GM10847 (cell line): ENCODE results near the gene PLS3.

Source experiments
- POLR2A ChIP-seq: IDR thresholded peaks from 2 replicates; pipeline ENCODE4 v1.6.1; 2011; ENCODE audit not compliant: insufficient read length; ENCODE audit errors: extremely low read depth

Gene PLS3

GRCh38 chrX:115560978-115561604 is at the start of gene PLS3:
PLS3 (plus strand) TSS chrX:115561174; CDS start chrX:115610251, 49,077 bp downstream.
- TF ChIP-seq POLR2A, result no peak

- TF ChIP-seq POLR2A, result no peak
These were observed 42.9 kb upstream of the PLS3 start for GRCh38 chrX:115518113-115518512.

- TF ChIP-seq POLR2A, result no peak
These were observed 39.2 kb upstream of the PLS3 start for GRCh38 chrX:115521741-115522140.

- TF ChIP-seq POLR2A, result no peak
These were observed 38.0 kb upstream of the PLS3 start for GRCh38 chrX:115522952-115523351.

GRCh38 chrX:115525486-115525885 is 35.5 kb upstream of the PLS3 start:
- TF ChIP-seq POLR2A, result no peak

- TF ChIP-seq POLR2A, result no peak
These were observed 29.1 kb upstream of the PLS3 start for GRCh38 chrX:115531818-115532403.

GRCh38 chrX:115533485-115533884 is 27.5 kb upstream of the PLS3 start:
- TF ChIP-seq POLR2A, result no peak

GRCh38 chrX:115534383-115534782 is 26.6 kb upstream of the PLS3 start:
- no peak for TF ChIP-seq POLR2A

GRCh38 chrX:115535421-115535820 is 25.6 kb upstream of the PLS3 start:
- TF ChIP-seq POLR2A, result no peak

GRCh38 chrX:115535844-115536243 is 25.1 kb upstream of the PLS3 start:
- TF ChIP-seq POLR2A, result no peak

- TF ChIP-seq POLR2A, result no peak
These were observed 21.1 kb upstream of the PLS3 start for GRCh38 chrX:115539841-115540240.

- TF ChIP-seq POLR2A, result no peak
These were observed 13.5 kb upstream of the PLS3 start for GRCh38 chrX:115547448-115547847.

- no peak for TF ChIP-seq POLR2A
These were observed 12.0 kb upstream of the PLS3 start for GRCh38 chrX:115549008-115549407.

- TF ChIP-seq POLR2A, result no peak
These were observed 7.8 kb upstream of the PLS3 start for GRCh38 chrX:115553171-115553570.

- TF ChIP-seq POLR2A, result no peak
These were observed 1.3 kb upstream of the PLS3 start for GRCh38 chrX:115559672-115560071.

GRCh38 chrX:115560211-115560977 is 580 bp upstream of the PLS3 start:
- TF ChIP-seq POLR2A, result no peak
